HG02970 (cell line): Measurements from ENCODE around the gene NPAS3.

Experiments
- ATAC-seq: cut with Tn5 transposase; IDR thresholded peaks from one replicate; pipeline ENCODE4 v1.9.1; 2021; ENCODE audit warnings: mild to moderate bottlenecking, moderate library complexity, moderate number of reproducible peaks; ENCODE audit not compliant: unreplicated experiment, low FRiP score

The NPAS3 gene

DNA sequence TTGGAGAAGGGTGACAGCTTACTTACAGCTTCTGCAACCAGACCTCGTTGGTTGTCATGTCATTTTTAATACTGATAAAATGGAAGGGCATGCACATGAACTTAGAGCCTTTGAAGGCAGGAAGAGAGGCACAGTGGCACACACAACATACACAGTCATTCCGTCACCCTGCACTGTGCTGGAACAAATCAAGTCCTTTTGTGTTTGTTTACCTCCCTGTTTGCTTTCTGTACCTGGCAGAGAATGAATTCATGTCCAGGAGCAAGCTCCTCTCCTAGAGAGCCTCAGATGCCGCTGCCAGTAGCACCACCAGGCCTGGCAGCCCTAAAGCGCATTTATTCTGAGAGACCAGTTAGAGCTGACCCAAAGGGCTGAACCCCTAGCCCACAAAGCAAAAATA is 551.9 kb downstream of the NPAS3 start:
- ATAC-seq = no peak

- no peak for ATAC-seq
Observed at GRCh38 chr14:33491112-33491511, 552.4 kb downstream of the NPAS3 start.

- ATAC-seq = no peak
Observed at GRCh38 chr14:33492491-33492890, 553.8 kb downstream of the NPAS3 start.

- ATAC-seq = no peak
Observed at GRCh38 chr14:33493266-33493665, 554.6 kb downstream of the NPAS3 start.

- ATAC-seq = no peak
Observed at GRCh38 chr14:33493990-33494389, 555.3 kb downstream of the NPAS3 start.

DNA sequence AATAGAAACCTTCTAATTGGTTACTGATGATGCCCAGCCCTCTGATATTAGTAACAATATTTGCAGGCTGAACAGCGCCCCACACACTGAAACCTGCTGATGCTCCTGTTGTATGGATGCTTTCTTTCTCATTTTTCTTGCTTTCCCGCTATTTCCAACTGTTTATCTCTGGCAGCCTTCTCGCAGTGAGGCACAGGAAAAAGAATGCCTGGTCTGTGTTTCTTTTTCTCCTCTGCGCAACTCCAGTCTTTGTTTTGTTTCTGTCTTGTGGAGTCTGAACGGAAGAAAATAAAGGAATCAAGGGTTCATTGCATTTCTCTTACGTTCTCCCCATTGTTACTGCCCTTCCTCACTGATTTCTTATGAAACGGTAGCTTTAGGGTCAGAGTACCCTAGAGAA is 561.0 kb downstream of the NPAS3 start:
- ATAC-seq = no peak

GRCh38 chr14:33504246-33505099 is 565.8 kb downstream of the NPAS3 start:
- ATAC-seq = no peak

GRCh38 chr14:33505266-33505962 is 566.7 kb downstream of the NPAS3 start:
- no peak for ATAC-seq

DNA sequence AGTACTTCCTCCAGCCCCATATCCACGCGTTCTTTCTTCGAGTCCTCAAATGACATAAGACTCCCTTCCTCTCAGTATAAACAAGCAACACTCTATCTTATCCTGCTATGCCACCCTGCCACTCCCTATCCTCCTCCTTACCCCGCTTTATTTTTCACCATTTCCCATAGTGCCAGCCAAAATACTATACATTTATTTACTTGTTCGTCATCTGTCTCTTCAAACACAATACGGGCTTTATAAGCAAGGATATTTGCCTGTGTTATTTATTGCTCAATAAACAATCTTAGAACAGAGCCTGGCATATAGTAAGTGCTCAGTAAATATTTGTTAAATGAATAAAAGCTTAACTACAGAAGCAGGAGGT is 567.3 kb downstream of the NPAS3 start:
- ATAC-seq = no peak

- ATAC-seq = no peak
Observed at GRCh38 chr14:33508126-33509062, 569.7 kb downstream of the NPAS3 start.

DNA sequence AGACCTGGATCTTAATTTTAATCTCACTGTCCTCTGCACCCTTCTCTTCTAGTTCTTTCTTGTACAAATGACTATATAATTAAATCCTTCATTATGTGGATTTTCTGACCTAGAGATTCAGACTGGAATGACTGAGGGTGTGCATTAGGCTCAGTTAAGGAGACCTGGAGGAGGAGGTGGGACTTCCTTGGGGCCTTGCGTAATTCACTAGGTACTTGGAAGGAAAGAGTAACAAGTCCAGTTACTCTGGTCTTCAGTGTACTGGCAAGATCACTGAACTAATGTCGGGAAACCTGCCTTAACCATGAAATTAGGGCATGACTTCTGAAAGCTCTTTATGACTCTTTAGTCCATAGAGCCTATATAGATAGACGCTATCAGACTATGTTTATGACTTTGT is 570.8 kb downstream of the NPAS3 start:
- no peak for ATAC-seq

DNA sequence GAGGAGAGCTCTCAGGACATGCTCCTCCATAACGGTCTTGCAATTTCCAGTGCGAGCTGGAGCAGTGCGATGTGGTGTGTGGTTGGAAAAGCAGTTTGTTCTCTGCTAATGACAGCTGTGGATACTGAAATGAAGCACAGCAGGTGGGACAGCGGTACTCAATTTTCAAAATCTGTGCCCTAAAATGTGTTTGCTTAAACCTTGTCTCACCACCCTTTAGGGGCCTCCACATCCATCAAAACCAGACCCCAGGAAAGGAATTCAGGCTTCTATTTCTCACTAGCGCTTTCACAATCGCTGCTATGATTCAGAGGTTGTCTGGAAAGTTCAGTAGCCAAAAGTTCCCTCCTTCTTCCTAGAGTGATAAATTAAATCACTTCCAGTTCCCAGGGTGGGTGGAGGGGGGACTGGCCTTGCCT is 571.4 kb downstream of the NPAS3 start:
- no peak for ATAC-seq

- ATAC-seq = no peak
Observed at GRCh38 chr14:33510991-33511390, 572.3 kb downstream of the NPAS3 start.

DNA sequence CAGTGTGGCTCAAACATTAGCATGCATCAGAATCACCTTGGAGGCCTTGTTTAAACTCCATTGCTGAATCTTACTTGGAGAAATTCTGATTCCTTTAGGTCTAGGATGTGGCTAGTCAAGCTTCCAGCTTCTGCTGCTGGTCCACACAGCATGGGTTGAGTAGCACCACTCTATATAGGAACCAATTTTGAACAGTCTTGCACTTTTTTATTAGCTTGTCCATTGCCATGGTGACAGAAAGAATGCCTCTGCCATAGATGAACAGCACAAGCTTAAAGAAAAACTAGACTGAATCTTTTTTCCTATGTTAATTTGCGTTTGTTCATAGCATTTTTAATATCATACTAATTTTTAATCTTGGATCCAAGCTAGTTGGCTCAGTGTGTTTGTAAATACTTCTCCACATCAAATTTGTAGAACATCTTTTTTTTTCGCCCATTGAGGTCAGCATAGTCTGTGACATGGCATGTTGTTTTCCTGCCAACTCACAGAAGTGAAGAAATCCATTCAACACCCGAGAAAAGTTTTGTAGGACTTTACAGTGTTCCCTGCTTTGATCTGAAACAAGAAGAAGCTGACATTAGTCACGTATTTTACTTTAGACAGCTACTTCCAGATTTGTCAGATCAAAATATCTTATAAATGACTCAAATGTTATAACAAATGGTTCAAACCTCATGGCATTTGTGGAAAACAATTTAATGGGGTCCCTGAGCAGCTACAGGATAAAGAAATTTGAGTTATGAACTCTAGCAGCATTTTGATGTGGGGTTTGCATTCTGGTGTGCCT is 573.4 kb downstream of the NPAS3 start:
- ATAC-seq = no peak

DNA sequence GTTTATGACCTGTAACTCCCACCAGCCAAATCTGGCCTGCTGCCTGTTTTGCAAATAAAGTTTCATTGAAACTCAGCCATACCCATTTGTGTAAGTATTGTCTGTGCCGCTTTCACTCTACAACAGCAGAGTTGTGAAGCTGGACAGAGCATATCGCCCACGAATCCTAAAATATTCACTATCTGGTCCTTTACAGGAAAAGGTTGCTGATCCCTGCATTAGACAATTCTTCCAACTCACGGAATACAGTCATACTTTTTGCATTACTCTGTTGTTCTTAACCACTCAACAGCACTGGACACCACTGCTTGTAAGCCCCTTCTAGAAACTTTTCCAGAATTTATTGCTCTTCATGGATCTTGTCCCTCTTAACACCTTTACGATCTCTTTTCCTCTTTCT is 576.8 kb downstream of the NPAS3 start:
- ATAC-seq = no peak

- ATAC-seq = no peak
Observed at GRCh38 chr14:33515899-33516298, 577.2 kb downstream of the NPAS3 start.

DNA sequence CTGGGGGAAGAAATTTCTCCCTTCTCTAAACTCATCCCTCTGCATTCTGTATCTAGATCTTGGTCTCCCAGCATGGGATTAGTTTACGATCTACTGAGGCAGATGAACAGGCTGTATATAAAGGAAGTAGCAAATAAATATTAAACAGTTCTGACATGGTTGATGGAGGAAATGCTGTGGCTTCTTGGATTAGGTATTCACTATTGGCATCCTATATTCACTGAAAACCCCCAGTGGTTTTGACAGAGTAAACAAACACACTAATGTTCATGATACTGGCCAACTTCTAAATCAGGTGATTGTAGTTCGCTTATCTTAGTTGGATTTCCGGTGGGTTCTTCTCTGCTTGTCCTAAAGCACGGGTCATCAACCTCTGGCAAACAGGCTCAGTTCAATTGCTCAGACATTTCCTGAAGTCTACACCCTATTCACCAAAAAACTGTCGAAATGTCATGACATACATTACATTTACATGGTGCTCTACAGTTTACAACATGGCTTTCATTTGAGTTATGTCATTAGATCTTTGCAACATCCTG is 578.3 kb downstream of the NPAS3 start:
- no peak for ATAC-seq

DNA sequence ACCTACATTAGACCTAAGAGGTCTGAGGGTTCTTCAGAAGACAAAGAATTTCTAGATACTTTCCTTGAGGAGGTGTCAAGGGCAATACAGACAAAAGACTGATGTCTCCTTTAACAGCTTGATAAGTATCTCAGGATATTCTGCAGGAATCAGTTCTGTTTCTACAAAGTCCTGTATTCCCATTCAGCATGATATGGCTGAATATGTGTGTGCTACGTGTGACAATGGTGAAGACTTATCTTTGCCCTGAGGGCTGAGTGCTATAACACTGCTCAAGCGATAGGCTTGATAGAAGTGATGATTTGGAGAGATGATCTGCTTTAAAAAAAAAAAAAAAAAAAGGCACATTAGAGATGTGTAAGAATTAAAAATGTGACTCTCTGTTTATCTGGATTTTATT is 582.5 kb downstream of the NPAS3 start:
- ATAC-seq = no peak

- ATAC-seq = no peak
Observed at GRCh38 chr14:33524244-33524643, 585.6 kb downstream of the NPAS3 start.

DNA sequence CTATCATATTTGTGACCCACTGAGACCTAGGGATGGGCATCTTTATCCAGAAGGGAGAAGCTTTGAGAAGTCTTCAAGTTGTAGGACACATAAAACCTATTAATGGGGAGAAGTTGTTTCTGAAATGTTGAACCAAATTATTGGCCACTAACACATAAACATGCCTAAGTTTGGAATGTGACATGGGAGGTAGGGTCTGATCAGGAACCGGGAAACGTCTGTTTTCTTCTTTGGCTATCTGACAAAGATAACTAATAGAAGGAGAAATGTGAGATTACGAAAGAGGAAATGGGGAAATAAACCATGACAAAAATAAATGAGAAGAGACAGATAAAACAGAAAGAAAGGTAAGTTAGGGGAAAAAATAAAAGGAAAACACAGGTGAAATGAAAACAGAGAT is 586.9 kb downstream of the NPAS3 start:
- no peak for ATAC-seq
